GM23248 (cell line): ENCODE measurements around the gene TAF6L. TPM values are rescaled to one million over a fixed set of nuclear protein-coding genes. Genes with fewer than 3 reads are reported as not detected.
"Not testable (repeated sequence)": the region's sequence is repeated elsewhere in the genome, so short reads cannot be mapped to it uniquely, and the experiment has no call there.

Experiments used
- DNase-seq: peaks from one replicate; pipeline ENCODE4 v3.0.0-alpha.2; 2015
- H2AFZ ChIP-seq: fragments of 200-600 bp; sonication (generic); 2 replicates; pipeline ENCODE4 v1.6.1; 2016; ENCODE audit warnings: antibody characterized with exemption
- H3F3A ChIP-seq: fragments of 200-600 bp; sonication (generic); 2 replicates; pipeline ENCODE4 v1.6.1; 2016; ENCODE audit warnings: mild to moderate bottlenecking, antibody characterized with exemption, mixed run types; ENCODE audit not compliant: insufficient read depth
- H3K27ac ChIP-seq: fragments of 200-600 bp; sonication (generic); 2 replicates; pipeline ENCODE4 v1.5.1; 2016; ENCODE audit warnings: mild to moderate bottlenecking
- H3K27me3 ChIP-seq: fragments of 200-600 bp; sonication (generic); replicated peaks from 2 replicates; pipeline ENCODE4 v1.6.1; 2016; ENCODE audit warnings: mild to moderate bottlenecking; ENCODE audit not compliant: insufficient read depth
- H3K36me3 ChIP-seq: fragments of 200-600 bp; sonication (generic); 2 replicates; pipeline ENCODE4 v1.6.1; 2016; ENCODE audit warnings: low read depth, mild to moderate bottlenecking
- H3K4me1 ChIP-seq: fragments of 200-600 bp; sonication (generic); 2 replicates; pipeline ENCODE4 v1.6.1; 2016; ENCODE audit warnings: mild to moderate bottlenecking; ENCODE audit not compliant: insufficient read depth
- H3K4me2 ChIP-seq: fragments of 200-600 bp; sonication (generic); one replicate; pipeline ENCODE4 v1.6.1; 2016; ENCODE audit warnings: mild to moderate bottlenecking; ENCODE audit not compliant: unreplicated experiment
- H3K4me3 ChIP-seq: fragments of 200-600 bp; sonication (generic); 2 replicates; pipeline ENCODE4 v1.5.1; 2016; ENCODE audit warnings: mild to moderate bottlenecking
- H3K79me2 ChIP-seq: fragments of 200-600 bp; sonication (generic); 2 replicates; pipeline ENCODE4 v1.6.1; 2016; ENCODE audit warnings: mild to moderate bottlenecking; ENCODE audit not compliant: insufficient read depth
- H3K9ac ChIP-seq: fragments of 200-600 bp; sonication (generic); 2 replicates; pipeline ENCODE4 v1.6.1; 2016; ENCODE audit warnings: mild to moderate bottlenecking
- H3K9me2 ChIP-seq: fragments of 200-600 bp; sonication (generic); 2 replicates; pipeline ENCODE4 v1.6.1; 2016; ENCODE audit warnings: mixed run types, mild to moderate bottlenecking, moderate library complexity; ENCODE audit not compliant: insufficient read depth
- H3K9me3 ChIP-seq: fragments of 200-600 bp; sonication (generic); one replicate; pipeline ENCODE4 v1.6.1; 2017; ENCODE audit warnings: low read depth
- H4K20me1 ChIP-seq: fragments of 200-600 bp; sonication (generic); 2 replicates; pipeline ENCODE4 v1.6.0; 2016; ENCODE audit not compliant: insufficient read depth
- EZH2 ChIP-seq: fragments of 200-600 bp; sonication (generic); IDR thresholded peaks from 2 replicates; pipeline ENCODE4 v1.6.1; 2018; ENCODE audit warnings: antibody characterized with exemption, mild to moderate bottlenecking; ENCODE audit not compliant: insufficient read depth, poor library complexity, severe bottlenecking
- EZH2phosphoT487 ChIP-seq: fragments of 200-600 bp; sonication (generic); IDR thresholded peaks from 2 replicates; pipeline ENCODE4 v1.6.1; 2018; ENCODE audit warnings: antibody characterized with exemption, moderate library complexity, mild to moderate bottlenecking, low read depth; ENCODE audit not compliant: insufficient read depth
- WGBS, 2 experiments: methylation state at CpG; one replicate each; pipeline ENCODE4 v1.1.6; 2015 to 2017; ENCODE audit warnings: low lambda C conversion rate in 2 of 2, low coverage in 1 of 2; ENCODE audit errors: missing lambda C conversion rate in 2 of 2; 5-methylcytosine and 5-hydroxymethylcytosine counted together
- in situ Hi-C: fragments of 300-500 bp; cut with MboI; formaldehyde crosslinking; loops from 2 replicates; pipeline ENCODE4 v1.15.0; 2020
- polyA plus RNA-seq: library from polyadenylated mRNA; unstranded; fragments of >200 nt; fragmentation: Nextera tagmentation; extraction: Ambion mirVana; gene quantifications from 2 replicates; pipeline ENCODE4 v1.2.1, GENCODE V29; 2016
- total RNA-seq: library from RNA; depleted of rRNA; stranded (reverse); fragments of >200 nt; shearing (Covaris generic); gene quantifications from 2 replicates; pipeline ENCODE4 v1.2.3, GENCODE V29; 2014

The TAF6L gene
- total and polyA plus RNA-seq, 2 experiments from 2014 or later = 8.2 to 11.6 TPM

DNA sequence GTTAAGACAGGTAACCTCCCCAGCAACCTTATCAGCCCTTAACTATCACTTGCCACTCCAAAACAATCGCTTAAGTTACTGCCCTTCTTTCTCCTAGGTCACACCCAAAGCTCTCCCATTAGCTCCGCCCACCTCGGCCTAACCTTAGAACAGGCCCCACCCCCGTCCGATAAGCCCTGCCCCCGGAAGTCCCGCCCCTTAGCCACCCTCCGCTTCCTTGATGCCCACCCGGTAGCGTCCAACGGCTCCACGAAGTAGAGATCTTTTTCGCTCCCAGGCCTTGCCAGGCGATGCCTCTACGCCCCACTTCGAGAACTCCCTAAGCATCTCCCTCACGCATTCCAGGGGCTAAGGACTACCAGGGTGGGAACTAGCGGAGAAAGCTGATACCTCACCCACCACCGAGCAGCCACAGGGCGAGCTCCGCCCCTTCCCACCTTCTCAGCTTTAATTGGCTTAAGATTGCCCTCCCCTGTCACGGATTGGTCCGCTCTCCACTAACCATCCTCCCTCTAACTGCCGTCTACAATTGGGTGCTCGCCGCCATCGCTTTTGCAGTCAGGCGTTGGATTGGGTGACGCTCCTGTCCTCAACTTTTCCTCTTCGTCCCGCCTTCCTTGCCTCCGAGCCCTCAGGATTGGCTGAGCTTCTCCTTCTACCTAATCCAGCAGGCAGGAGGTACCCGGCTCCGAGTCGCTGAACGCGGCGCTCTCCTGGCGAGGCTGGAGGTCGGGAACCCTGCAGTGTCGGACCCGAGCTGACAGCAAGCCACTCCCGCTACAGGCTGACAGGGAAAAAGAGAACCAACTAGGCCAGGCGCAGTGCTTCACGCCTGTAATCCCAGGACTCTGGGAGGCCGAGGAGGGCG lies 17.2 kb upstream of the TAF6L start, which contains the start of gene ZBTB3:
Gene ZBTB3, minus strand, starts transcription at position 425 of the 868 bp plus-strand sequence. CDS start 496 bp downstream, outside the sequence.
- Histone ChIP-seq H3K4me2 (peak within 1 kb of the TSS; percentile 77), H4K20me1 (no peaks in the 10 kb centered on the region), H3K27me3 (no peaks in the 10 kb centered on the region), H3K9ac (peak within 1 kb of the TSS; percentile 87), H3K79me2 (peaks cover 40% of the 10 kb centered on the region), H3K4me1 (no peaks in the 10 kb centered on the region), H3K9me2 (no peaks in the 10 kb centered on the region), H3F3A (no peaks in the 10 kb centered on the region), H3K9me3 (no peaks in the 10 kb centered on the region), H3K27ac (peak within 1 kb of the TSS; percentile 84), H3K4me3 (peak within 1 kb of the TSS; percentile 88), H2AFZ (peak within 1 kb of the TSS; percentile 95), H3K36me3 (no peaks in the 10 kb centered on the region)
- 1 to 2% methylated on average over 41 to 47 of the region's 47 CpGs for WGBS, 2 experiments
- in situ Hi-C loops = no loop called here
- DNase-seq = peak; percentile 99
- no peak for TF ChIP-seq EZH2
- no peak for TF ChIP-seq EZH2phosphoT487

GRCh38 chr11:62755086-62755615 lies 16.0 kb upstream of the TAF6L start:
- peaks cover 33% of the 10 kb centered on the region for H3K79me2 ChIP-seq
- peak overlapping the region; percentile 95; the same call in 1 of the 2 replicates for H2AFZ ChIP-seq
- no peaks in the 10 kb centered on the region for H4K20me1 ChIP-seq
- H3K27ac ChIP-seq = no peak overlapping the region
- H3K9me3 ChIP-seq = no peaks in the 10 kb centered on the region
- no peaks in the 10 kb centered on the region for H3K36me3 ChIP-seq
- H3K4me2 ChIP-seq = no peak overlapping the region
- no peaks in the 10 kb centered on the region for H3K9me2 ChIP-seq
- no peaks in the 10 kb centered on the region for H3K4me1 ChIP-seq
- no peaks in the 10 kb centered on the region for H3F3A ChIP-seq
- TF ChIP-seq EZH2phosphoT487 = no peak
- DNase-seq = no peak
- 69 to 73% methylated on average over 10 of the region's 10 CpGs for WGBS, 2 experiments
- no peak overlapping the region for H3K9ac ChIP-seq
- in situ Hi-C loops = no loop called here
- H3K27me3 ChIP-seq = no peaks in the 10 kb centered on the region
- no peak overlapping the region for H3K4me3 ChIP-seq

DNA sequence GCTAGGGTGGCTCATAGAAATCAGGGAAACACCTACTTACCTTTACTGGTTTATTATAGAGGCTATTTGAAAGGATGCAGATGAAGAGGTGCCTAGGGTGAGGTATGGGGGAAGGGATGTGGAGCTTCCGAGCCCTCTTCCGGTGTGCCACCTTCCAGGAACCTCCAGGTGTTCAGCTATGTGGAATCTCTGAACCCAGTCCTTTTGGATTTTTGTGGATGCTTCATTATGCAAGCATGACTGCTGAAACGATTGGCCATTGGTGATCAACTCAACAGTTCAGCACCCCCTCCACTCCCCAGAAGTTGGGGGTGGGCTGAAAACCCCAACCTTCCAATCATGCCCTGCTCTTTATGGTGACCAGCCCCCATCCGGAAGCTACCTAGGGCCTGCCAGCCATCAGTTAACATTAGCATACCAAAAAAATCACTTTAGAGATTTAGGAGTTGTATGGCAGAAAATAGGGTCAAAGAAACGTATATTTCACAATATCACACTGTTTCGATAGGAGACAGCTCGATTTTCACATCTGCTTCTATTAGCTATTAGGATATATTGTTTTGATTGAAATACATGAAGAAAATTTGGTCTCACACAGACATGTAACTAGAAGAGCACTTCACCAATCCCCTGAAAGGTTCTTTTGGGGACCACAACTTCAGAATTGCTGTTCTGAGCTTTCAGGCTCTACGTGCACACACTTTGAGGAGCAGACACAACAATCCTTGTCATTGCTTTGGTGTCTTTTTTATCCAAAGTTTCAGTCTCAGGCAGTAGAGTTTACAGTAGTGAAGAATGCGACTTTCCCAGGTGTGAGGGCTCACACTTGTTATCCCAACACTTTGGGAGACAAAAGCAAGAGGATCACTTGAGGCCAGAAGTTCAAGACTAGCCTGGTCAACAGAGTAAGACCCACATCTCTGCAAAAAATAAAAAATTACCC lies 13.1 kb upstream of the TAF6L start:
- peaks cover 20% of the 10 kb centered on the region for H3K79me2 ChIP-seq
- H3K9ac ChIP-seq = no peak overlapping the region
- in situ Hi-C loops = no loop called here
- H3K4me1 ChIP-seq = peaks cover 5% of the 10 kb centered on the region
- no peaks in the 10 kb centered on the region for H3K27me3 ChIP-seq
- no peak overlapping the region for H3K4me2 ChIP-seq
- H3K27ac ChIP-seq = no peak overlapping the region
- H2AFZ ChIP-seq = no peak overlapping the region
- no peak for DNase-seq
- no peak overlapping the region for H3K4me3 ChIP-seq
- 59 to 63% methylated on average over 9 of the region's 9 CpGs for WGBS, 2 experiments
- no peaks in the 10 kb centered on the region for H3K9me3 ChIP-seq
- H3K36me3 ChIP-seq = no peaks in the 10 kb centered on the region
- H4K20me1 ChIP-seq = no peaks in the 10 kb centered on the region
- no peaks in the 10 kb centered on the region for H3F3A ChIP-seq
- no peak for TF ChIP-seq EZH2
- no peak for TF ChIP-seq EZH2phosphoT487
- H3K9me2 ChIP-seq = no peaks in the 10 kb centered on the region

DNA sequence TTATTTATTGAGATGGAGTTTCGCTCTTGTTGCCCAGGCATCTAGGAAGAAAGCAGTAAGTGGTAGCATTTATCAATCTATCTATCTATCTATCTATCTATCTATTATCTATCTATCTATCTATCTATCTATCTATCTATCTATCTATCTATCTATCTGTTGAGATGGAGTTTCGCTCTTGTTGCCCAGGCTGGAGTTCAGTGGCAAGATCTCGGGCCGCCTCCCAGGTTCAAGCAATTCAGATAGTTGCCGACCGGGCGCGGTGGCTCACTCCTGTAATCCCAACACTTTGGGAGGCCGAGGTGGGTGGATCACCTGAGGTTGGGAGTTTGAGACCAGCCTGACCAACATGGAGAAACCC lies 10.3 kb upstream of the TAF6L start:
- H3K4me2 ChIP-seq = peak overlapping the region; percentile 69
- in situ Hi-C loops, DNase-seq, H4K20me1 ChIP-seq, H3K27me3 ChIP-seq, H3K27ac ChIP-seq, H3K9me3 ChIP-seq, H3K9me2 ChIP-seq, H3K36me3 ChIP-seq, H3F3A ChIP-seq, H3K4me1 ChIP-seq: not testable (repeated sequence)
- H2AFZ ChIP-seq = peak overlapping the region; percentile 85
- WGBS, 2 experiments = 28 to 30% methylated on average over 9 of the region's 9 CpGs
- peak overlapping the region; percentile 79 for H3K9ac ChIP-seq
- H3K4me3 ChIP-seq = peak overlapping the region; percentile 84
- H3K79me2 ChIP-seq = peaks cover 32% of the 10 kb centered on the region
